CD4-positive, alpha-beta T cell treated with Interleukin-15 for 4 hours (primary cell): Measurements from ENCODE around the gene ATP2B2.
A peak's percentile ranks its signal among the peaks of the same experiment; 100 is the strongest.

Experiments
- DNase-seq: peaks from one replicate; pipeline ENCODE4 v3.0.0-alpha.2; 2020; ENCODE audit warnings: low spot score

The ATP2B2 gene

GRCh38 chr3:10447527-10448260 is 57.7 kb downstream of the ATP2B2 start:
- DNase-seq: no peak

- DNase-seq: no peak
These were observed 58.3 kb downstream of the ATP2B2 start for GRCh38 chr3:10447110-10447509.

GRCh38 chr3:10445561-10446175 is 59.7 kb downstream of the ATP2B2 start:
- no peak for DNase-seq

- no peak for DNase-seq
These were observed 60.9 kb downstream of the ATP2B2 start for GRCh38 chr3:10444511-10444910.

GRCh38 chr3:10444110-10444429 is 61.3 kb downstream of the ATP2B2 start:
- DNase-seq: no peak

GRCh38 chr3:10443272-10444109 is 61.9 kb downstream of the ATP2B2 start:
- no peak for DNase-seq

GRCh38 chr3:10442151-10442795 is 63.1 kb downstream of the ATP2B2 start:
- no peak for DNase-seq

GRCh38 chr3:10440684-10441083 is 64.7 kb downstream of the ATP2B2 start:
- DNase-seq: no peak

- DNase-seq: no peak
These were observed 66.3 kb downstream of the ATP2B2 start for GRCh38 chr3:10438902-10439610.

GRCh38 chr3:10437995-10438901 is 67.1 kb downstream of the ATP2B2 start:
- no peak for DNase-seq

GRCh38 chr3:10437272-10437994 is 68.0 kb downstream of the ATP2B2 start:
- peak; percentile 65 for DNase-seq

GRCh38 chr3:10435850-10436249 is 69.5 kb downstream of the ATP2B2 start:
- DNase-seq: no peak

- no peak for DNase-seq
These were observed 70.4 kb downstream of the ATP2B2 start for GRCh38 chr3:10434938-10435336.

- DNase-seq: no peak
These were observed 71.0 kb downstream of the ATP2B2 start for GRCh38 chr3:10434144-10434937.

GRCh38 chr3:10432931-10433330 is 72.5 kb downstream of the ATP2B2 start:
- no peak for DNase-seq

- no peak for DNase-seq
These were observed 73.1 kb downstream of the ATP2B2 start for GRCh38 chr3:10432156-10432845.

GRCh38 chr3:10430805-10431204 is 74.6 kb downstream of the ATP2B2 start:
- no peak for DNase-seq

- no peak for DNase-seq
These were observed 76.8 kb downstream of the ATP2B2 start for GRCh38 chr3:10428406-10429091.
